PC-3 (cell line): Measurements from ENCODE around the gene S100A14.

Source experiments
- CTCF ChIP-seq: fragments of 300-600 bp; sonication (generic); conservative IDR thresholded peaks from 2 replicates; pipeline ENCODE4 v1.5.1; 2017; ENCODE audit warnings: antibody characterized with exemption, low read depth, mild to moderate bottlenecking, low read length
- EZH2 ChIP-seq: fragments of 300-600 bp; sonication (generic); IDR thresholded peaks from one replicate; pipeline ENCODE4 v1.6.1; 2017; ENCODE audit warnings: antibody characterized with exemption, mild to moderate bottlenecking, low read length; ENCODE audit not compliant: unreplicated experiment
- EZH2phosphoT487 ChIP-seq: fragments of 300-600 bp; sonication (generic); IDR thresholded peaks from 2 replicates; pipeline ENCODE4 v1.6.1; 2018; ENCODE audit warnings: mild to moderate bottlenecking, antibody characterized with exemption, low read length, borderline replicate concordance

GRCh38 chr1:153610811-153611301 lies 5.3 kb downstream of the S100A14 start:
- TF ChIP-seq CTCF (no peak), EZH2phosphoT487 (no peak), EZH2 (no peak)
